CD4-positive, alpha-beta T cell treated with Interleukin-12 subunit alpha and Interleukin-12 subunit beta, for 1 hour (primary cell): ENCODE data around the gene GCK.

Experiments
- DNase-seq: peaks from one replicate; pipeline ENCODE4 v3.0.0-alpha.2; 2020

GCK gene

DNA sequence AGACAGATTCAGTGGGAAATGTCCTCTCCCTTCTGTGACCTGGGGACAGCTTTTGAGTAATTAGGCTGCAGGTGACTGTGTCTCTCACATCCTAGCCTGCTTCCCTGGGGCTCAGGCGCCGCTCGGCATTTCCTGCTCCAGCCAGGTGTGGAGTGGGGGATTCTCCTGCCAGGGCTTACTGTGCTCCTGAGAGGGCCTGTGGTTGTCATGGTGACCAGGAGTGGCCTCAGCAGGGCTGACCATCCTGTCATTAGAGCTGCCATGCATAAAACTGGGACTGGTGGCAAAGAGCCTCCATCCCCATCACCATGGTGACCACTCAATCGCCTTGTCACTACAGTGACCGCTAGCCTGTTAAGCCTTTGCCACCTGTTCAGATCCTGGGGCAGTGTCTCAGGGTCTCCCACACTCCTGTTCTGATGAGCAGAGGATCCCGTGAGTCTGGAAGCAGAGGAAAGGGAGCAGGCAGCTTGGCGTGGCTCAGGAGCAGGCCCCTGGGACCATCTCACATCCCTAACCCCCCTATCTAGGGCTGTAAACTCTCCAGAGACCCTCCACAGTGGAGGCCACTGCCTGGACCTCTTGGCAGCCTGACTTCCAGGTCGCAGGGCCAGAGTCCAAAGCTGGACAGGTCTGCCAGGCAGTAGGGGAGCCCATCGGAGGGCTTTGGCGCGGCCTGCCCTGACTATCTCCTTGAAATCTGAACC is at the start of gene GCK:
TSS of gene GCK (minus strand) at position 154 of the 707 bp plus-strand sequence. CDS start 486 bp downstream, outside the sequence.
- DNase-seq: no peak

DNA sequence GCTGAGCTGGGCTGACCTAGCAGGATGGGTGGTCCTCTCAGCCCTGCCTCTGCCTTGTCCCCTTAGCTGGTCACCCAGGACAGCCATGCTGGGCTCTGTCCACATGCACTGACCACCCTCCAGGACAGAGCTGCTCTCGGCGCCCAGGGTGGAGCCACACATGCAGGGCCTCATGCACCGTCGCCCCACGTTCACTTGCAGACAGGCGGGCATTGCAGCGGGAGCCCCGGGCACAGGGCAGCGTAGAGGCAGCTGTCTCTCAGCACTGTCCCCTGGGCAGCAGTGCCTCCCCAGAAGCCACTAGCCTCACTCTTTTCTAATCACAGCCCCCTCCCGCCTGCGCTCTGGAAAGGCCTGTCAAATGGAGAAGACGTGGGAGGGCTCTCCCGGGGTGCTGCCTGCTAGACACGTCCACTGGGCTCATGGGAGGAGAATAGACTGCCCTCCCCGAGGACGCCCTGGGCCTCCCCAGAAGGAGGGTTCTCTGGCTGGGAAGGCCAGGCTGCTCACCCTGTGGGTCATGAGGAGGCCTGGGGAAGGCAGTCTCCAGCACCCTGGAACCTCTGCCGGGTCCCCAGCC is 49.0 kb upstream of the GCK start:
- no peak for DNase-seq

DNA sequence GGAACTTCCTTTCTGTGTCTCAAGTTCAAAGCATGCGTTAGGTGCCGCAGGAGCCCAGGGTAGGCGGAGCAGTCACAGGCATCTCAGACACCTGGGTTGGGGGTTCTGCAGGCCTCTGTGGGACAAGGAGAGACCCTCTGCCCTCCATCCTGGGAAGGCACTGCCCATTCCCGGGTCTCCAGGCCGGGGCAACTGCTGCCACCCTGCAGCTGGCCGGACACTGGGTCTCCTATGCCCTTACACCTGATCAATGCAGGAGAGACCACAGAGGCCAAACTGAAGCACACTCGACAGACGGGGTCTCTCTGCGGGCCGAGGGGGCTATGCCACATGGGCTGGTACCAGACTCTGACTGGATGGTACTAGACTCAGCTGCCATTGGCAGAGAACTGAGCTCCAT is 48.5 kb upstream of the GCK start:
- no peak for DNase-seq

DNA sequence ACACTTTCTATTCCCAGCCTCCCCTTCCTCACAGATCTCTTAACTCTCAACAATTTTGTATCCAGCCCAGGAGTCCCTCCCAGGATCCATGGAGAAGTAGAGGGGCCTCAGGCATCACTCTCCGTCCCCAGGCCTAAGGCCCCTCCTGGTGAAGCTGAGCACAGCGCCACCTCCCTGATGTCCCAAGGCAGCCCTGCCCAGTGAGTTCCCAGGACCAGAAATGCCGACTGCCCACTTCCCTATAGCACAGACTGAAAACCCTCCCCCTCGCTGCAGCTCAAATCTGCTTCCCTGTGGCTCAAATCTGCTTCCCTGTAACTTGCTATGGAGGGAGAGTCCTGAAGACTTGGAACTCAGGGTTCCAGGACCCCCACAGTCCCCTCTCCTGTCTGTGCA is 47.1 kb upstream of the GCK start:
- no peak for DNase-seq

DNA sequence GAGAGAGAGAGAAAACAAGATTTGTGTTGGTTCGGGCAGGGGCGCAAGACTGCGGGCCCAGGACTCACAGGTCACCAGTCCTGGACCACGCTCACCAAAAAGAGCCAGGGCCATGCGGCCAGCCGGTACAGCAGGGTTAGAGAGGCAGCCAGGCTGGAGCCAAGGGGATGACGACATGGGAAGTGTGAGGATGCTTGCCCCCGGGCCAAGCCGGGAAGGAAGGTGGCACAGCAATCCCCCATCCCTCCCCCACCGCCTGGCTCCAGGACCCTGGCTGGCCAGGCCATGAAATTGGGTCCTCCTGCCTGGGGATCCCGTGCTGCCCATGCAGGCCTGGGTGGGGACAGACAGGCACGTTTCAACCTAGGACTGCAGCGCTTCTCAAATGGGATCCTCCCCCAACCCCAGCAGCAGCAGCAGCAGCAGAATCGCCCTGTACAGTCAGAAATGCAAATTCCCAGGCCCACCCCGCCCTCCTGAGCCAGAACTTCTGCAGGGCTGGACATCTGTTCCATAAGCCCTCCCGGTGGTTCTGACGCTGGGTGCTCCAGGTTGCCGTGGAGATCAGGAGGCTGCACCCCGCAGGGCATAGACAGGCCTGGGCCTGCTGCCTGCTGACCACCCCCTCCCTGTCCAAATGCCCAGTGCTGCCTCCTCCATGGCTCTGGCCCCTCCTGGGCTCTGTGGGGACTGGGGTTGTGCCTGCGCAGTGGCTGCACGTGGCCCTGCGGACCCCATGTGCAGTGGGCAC is 46.5 kb upstream of the GCK start:
- DNase-seq: no peak

DNA sequence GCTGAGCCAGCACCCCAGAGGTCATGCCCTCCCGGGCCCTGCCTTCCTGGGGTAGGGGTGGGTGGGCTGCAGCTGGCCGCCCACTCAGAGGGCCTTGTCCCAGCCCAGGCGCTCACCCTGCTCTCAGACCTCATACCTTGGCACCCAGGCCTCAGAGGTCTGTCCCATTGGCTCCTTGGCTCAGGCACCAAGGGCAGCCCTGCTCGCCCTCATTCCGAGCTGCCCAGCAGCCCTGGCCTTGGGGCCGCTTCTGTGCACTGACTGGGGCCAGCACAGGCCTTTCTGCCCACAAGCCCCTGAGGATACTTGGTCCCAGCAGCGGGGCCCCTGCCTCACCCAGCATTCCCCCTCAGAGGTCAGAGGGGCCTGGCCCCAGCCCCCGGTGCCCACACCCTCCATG is 45.8 kb upstream of the GCK start:
- no peak for DNase-seq

DNA sequence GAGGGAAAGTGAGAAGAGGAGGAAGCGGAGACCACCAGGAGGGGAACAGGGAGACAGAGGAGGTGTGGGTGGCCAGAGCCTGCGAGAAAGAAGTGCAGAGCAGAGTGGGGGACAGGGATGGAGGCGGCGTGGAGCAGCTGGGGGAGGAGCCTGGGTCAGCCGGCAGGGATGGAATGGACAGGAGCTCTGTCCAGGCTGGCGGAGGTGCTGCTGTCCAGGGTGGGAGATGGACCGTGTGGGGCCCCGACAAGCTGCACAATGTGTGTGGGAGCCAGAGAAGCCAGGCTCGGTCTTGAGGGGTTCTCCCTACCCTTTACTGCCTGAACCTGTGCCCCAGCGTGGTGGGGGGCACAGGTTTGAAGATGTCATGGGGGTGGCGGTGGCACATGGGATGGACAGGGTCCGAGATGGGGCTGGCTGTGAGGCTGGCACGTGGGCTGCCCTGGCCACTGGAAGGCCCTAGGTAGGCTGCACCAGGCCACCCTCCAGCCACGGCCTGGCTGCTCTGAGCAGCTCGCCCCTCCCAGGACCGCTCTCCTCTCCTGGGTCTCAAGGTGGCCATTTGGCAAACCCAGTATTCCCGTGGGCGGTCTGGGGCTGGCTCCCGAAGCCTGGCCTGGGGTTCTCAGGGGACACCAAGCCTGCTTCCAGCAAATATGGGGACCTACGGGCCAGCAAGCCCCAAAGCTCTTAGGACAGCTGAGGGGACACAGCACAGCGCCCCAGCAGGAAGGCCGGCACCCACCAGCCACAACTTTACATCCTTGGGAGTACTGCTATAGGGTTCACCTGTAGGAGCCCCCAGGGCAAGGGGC is 43.9 kb upstream of the GCK start:
- no peak for DNase-seq

DNA sequence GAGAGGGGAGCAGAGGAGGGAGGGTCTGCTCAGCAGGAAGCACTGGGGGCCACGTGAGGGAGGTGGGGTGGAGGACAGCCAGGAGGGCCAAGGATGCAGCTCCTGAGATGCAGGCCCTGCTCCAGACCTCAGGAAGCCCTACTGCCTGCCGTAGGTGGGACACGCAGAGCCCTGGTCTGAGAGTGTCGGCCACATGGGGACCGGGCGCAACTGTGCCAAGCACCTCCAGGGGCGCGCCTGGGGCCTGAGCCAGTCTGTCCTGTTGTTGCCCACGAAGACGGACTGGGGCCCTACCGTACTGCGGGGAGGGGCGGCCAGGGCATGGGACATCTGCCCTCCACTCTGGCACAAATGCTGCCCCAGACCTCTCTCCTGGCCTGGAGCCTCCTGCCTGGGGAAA is 43.2 kb upstream of the GCK start:
- no peak for DNase-seq

DNA sequence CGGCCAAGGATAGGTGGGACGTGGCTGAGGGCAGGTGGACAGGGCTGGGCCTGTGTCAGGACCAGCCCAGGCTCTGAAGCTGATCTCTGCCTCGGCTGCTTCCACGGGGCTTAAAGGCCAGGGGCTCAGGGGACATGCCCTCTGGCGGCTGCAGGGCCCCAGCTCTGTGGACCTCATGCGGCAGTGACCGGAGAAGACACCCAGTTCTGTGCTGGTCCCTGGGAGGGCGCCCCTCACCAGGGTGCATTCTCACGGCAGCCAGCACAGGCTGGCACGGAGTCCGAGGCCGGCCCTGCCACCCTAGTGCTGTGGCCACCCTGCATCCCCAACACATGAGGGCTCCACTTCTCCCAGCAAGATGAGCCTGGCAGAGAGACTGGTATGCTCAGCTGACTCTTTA is 41.8 kb upstream of the GCK start:
- no peak for DNase-seq

DNA sequence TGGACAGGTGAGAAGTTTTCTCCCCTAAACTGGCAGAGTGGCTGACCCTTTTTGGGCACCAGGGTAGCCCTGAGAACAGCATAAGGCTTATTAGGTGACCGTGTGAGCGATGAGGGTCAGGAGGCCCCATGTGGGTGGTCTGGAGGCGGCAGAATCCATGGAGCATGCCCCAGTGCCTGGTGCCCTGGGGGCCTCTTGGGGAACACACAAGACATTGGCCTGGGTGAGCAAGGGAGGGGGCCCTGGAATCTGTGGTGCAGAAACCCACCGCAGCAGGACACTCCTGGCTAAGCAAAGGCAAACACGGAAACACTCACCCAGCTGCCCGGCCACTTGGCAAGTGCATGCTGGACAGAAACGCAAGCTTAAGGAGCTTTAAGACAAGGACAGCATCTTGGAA is 41.0 kb upstream of the GCK start:
- DNase-seq: no peak

DNA sequence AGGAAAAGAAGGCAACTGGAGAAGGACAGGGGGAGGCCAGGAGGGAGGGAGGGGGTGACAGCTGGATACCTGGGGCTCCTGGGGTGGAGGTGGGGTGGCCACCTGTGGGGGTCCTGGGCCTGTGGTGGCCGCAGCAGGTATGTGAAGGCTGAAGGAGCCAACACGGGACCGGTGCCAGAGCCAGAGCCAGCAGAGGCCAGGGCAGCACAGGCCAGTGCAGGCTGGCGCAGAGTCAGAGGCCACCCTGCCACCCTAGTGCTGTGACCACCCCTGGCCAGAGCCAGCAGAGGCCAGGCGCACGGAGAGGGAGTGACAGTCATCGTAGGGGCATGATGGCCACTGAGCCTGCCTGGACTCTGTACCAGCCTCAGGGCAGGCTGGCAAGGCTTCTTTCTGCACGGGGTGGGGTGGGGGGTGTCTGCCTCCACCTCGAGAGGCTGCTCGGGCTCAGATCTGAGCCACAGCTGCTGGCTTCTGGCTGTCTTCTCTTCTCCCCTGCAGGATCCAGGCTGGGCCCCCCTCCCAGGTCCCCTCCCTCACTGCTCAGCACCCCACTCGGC is 40.4 kb upstream of the GCK start:
- DNase-seq: no peak

DNA sequence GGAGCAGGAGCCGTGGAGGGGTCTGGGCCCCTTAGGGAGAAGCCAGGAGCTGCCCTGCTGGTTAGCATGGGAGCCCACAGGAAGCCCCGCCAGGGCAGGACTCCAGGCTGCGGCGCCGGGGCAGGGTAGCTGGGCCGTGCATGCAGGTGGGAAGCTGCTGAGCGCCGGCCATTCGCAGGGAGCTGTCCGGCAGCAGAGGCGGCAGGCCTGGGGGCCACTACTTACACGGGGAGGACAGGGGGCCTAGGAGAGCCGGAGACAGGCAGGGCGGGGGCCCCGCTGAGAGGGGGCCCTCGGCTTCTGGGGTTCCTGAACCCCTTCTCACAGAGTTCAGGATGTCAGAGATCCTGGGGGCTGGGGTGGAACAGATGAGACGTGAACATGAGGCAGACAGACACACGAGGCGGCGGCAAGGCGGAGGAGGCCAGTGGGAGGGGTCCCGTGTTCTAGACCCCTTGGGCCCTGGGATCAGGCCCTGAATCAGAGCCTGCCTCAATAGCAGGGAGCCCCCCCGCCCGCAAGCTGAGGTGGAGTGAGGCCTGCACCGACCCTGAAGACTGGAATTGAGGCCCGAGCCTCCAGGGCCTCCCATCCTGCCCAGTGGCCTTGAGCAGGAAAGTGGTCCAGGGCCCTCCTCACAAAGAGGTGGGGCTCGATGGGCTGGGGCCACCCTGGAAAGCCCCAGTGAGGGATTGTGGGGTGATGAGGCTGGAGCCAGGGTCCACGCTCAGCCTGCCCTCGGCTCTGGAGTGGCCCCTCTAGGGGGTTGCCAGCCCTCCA is 39.5 kb upstream of the GCK start:
- DNase-seq: no peak

DNA sequence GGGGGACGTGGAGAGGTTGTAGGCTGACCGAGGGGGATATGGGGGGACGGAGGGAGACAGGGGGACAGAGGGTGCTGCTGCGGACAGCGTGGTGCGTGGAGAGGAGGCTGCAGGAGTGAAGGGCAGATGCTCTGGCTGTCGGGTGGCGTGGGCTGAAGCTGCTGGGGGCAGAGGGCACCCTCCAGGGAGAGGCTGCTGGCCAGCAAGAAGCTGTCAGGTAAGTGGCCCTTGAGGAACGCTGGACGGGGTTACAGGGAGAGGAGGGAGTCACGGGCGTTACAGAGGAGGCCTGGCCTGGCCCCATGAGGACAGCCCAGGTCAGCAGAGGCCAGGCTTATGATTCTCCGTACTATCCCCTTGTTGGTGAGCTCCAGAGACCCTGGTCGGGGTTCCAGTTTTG is 38.7 kb upstream of the GCK start:
- DNase-seq: no peak

DNA sequence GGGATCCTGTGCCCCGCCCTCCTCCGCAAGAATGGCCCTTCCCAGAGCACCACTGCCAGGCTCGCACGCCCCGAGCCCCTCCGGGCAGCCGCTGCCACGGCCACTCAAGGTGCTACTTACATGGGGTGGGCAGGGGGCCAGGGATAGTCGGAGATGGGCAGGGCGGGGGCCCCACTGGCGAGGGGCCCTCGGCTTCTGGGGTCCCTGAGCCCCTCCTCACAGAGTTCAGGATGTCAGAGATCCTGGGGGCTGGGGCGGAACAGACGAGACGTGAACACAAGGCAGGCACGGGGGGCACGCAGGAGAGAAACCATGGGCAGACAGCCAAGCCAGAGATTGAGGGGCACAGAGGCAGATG is 37.1 kb upstream of the GCK start:
- DNase-seq: no peak

DNA sequence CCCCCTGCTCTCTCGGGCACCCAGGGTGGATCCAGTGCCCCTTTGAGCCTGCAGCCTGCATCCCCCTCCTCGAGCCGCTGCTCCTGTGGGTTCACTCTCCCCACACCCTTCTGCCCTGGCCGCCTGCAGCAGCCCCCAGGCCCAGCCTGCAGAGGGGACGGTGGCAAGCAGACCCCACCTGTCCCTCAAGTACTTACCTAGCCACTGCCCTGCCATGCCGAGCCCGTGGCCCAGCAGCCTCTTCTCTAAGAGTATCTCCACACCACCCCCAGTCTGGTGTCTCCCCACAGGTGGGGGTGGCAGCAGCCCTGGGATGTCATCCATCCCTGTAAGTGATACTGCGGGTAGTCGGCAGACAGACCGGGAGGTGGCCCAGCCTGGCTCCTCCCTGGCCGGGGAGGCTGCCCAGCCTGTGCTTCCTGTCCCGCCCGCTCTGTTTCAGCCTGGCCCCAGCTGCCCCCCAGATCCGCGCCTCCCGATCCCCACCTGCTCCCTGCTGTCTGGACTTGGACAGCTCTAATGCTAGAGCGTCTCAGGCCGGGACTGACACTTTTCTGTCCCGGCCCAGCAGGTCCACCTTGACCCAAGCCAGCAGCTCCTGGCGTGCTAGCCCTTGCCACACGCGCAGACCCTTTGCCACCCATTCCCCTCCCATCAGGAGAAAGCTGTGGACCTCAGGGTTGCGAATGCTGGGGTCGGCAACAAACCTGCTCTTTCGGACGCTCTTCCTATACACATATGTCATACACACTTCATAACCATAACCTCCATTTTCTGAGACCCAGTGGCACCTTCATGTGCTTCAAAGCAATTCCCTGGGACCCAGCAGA is 36.5 kb upstream of the GCK start:
- no peak for DNase-seq

DNA sequence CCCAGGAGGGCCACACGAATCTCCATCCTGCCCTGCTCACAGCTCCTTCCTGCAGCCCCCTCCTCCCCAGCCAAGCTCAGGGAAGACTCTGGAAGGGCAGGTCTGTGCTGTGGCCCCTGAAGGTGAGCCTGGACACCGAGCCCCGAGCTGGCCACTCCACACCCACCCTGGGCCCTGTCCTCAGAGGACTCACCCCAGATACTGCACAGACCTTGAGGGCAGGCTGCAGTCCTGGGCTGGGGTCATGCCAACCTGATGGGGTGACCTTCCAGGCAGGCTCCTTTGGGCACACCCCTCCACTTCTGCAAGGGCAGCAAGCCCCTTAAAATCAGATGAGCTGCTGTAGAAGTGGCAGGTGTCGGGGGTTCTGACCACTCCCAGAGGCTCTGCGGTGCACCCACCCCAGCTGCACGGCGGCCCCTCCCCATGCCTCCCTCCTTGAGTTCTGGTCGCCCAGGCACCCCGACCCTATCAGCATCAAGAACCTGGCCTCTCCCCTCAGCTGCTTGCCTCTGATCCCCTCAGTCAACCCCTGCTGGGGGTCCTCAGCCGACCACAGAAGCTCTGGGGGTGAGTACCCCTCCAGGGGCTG is 35.8 kb upstream of the GCK start:
- DNase-seq: no peak

DNA sequence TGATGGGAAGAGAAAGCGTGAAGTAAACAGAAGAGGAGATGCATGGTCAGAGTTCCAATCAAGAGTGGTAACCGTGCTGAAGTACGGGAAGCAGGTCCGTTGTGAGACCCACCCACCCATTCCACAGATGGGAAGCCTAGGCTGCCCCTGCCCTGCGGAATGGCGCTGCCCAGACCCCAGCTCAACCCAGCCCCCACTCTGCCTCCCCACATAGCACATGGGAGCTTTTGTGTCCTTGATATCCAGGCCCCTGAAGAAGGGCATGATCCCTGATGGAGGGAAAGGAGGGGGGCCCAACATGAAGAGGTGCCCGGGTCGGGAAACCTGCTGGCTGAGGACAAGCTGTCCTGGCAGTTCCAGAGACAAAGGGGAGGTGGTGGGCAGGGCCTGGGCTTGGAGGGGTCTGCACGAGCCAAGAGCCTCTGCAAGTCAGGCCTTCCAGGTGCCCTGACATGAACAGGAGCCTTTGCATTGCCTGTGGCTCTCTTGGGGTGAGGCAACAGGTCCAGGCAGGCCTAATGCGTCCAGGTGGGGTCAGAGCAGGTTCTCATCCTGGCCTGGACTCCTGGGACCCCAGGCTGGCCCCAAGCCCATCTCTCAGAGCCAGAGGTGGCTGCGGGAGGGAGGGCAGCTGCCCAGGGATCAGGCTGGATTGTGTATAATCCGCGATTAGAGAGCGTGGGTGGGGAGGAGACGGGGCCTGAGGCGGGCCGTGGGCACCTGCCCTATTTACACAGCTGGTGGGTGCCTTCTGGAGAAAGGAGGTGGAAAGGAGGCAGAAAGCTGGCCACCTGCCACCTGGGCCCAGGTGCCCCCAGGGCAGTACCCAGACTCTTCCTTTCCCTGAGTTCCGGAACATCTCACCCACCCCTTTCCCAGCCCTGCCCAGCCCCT is 35.1 kb upstream of the GCK start:
- DNase-seq: no peak

DNA sequence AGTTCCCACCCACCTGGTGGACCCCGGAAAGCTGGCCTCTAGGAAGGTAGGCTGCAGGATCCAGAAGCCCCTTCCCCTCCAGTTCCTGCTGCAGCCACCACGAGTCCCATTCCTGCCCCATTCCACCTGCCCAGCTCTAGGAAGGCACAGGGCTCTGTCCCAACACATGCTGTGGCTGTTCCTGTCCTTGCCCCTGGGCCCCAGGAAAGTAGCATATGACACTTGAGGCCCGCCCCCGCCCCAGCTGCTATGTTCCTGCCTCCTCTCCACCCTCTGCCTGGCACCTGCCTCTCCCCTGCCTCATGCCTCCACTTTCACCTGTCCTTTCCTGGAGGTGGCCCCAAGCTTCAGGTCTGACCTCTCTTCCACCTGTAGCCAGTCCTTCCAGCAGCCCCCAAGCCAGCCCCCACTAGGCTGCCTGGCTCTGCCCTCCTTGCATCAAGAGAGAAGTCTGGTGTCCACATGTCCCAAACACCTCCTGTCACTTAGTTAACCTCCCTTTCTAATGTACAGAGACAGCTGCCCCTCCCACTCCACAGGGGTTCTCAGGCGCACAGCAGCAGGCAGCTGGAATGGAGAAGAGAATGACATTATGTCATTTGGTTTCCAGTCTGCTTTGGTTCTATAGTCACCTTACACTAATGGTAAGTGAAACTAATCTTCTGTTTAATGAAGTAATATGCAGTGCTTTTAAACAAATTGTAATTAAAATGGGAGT is 34.3 kb upstream of the GCK start:
- DNase-seq: no peak

DNA sequence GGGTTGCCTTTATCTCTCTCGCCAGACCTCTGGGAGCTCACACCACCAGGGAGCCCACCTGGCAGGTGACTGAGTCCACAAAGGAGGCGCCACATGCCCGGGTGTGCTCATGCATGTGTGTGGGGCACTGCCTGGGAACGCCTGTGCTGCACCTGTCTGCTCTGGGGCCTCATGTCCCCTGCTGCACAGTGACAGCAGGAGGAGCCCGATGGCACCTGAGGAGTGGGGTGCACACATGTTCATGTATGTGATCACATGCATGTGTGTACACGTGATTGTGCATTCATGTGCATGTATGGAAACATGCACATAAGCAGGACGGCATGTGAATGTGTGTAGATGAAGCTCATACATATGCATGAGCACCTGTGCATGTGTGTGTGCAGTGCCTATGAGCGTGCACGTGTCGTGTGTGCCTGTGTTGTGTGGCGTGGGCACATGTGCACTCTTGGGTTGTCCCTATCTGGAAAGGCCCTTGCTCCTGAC is 33.6 kb upstream of the GCK start:
- no peak for DNase-seq
